ENCODE data around the gene SCGB2B2.
"Not testable (repeated sequence)": the region's sequence is repeated elsewhere in the genome, so short reads cannot be mapped to it uniquely, and the experiment has no call there.

The SCGB2B2 gene

DNA sequence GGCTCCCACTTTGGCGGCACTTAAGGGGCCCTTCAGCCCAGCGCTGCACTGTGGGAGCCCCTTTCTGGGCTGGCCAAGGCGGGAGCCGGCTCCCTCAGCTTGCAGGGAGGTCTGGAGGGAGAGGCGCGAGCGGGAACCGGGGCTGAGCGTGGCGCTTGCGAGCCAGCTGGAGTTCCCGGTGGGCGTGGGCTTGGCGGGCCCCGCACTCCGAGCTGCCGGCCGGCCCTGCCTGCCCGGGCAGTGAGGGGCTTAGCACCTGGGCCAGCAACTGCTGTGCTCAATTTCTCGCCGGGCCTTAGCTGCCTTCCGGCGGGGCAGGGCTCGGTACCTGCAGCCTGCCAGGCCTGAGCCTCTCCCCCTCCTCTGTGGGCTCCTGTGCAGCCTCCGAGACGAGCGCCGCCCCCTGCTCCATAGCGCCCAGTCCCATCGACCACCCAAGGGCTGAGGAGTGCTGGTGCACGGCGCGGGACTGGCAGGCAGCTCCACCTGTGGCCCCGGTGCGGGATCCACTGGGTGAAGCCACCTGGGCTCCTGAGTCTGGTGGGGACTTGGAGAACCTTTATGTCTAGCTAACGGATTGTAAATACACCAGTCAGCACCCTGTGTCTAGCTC lies 8.8 kb downstream of the SCGB2B2 start:
- DNase-seq, result not testable (repeated sequence)

DNA sequence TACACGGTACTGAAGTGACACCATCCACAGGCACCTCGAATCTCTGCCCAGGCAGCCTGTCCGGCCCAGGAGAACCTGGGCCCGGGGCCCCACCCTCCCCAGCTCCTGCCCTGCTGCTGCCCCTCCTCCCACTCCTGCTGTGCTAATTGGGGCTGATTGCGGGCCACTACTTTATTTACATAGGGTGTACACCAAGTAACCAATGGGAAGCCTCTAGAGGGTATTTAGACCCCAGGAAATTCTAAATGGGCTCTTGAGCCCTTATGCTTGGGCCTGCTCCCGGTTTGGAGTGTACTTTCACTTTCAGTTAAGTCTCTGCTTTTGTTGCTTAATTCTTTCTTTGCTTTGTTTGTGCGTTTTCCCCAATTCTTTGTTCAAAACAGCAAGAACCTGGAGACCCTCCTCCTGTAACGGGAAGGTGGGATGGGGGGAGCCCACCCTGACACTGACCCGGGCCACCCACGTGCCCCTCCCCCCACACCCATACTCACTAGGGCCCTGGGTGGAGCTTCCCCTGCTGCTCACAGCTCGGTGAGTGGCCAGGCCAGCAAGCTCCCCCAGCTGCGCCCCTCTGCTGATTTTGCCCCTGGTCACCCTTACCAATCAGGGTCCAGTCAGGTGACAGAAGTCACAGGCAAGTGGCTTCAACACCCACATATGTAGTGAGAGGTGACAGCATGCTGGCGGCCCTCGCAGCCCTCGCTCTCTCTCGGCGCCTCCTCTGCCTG lies 9.4 kb downstream of the SCGB2B2 start:
- DNase-seq, result no peak

DNA sequence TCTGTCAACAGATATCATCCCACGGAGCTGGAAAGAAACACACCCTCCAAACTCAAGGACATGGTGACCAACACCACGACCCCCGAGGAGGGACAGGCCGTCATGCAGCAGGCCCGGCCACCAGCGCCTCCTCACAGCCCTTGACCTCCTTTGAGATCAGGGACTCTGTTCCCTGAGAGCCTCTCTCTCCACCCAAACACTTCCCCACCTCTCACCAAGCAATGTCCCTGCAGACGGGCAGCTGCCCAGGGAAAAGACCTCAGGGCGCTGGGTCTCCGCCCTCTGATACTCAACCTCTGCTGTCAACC lies 10.0 kb downstream of the SCGB2B2 start:
- DNase-seq, result no peak

DNA sequence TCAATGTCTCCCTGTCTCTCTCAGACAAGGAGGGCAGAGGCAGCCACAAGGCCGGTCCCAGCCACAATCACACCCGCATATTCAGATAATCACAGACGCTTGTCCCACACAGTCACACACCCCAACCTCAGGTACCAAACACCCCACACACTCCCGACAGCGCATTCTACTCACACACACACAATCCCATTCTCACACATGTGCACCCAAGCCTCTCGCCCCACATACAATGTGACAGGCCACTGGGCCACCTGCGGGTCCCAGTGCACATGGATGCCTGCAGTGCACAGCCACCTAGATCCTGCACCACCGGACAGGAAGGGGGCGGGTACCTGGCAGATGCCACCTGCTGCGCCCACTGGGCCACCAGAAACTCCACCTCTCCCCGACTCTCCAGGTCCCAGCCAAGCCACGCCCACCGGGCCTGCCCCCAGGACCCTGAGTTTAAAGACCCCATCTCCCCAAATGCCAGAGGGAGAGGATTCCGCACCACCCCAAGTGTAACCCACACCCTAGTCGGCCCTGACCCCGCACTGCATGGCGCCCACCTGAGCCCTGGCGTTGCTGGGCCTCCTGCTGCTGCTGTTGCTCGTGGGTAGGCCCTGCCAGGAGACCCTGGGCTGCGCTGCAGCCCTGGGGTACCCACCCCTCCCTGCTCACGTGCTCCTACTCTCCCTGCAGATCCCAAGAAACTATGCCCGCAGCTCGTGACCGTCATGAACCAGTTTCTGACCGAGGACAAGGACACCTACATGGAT lies 10.6 kb downstream of the SCGB2B2 start:
- DNase-seq, result no peak

DNA sequence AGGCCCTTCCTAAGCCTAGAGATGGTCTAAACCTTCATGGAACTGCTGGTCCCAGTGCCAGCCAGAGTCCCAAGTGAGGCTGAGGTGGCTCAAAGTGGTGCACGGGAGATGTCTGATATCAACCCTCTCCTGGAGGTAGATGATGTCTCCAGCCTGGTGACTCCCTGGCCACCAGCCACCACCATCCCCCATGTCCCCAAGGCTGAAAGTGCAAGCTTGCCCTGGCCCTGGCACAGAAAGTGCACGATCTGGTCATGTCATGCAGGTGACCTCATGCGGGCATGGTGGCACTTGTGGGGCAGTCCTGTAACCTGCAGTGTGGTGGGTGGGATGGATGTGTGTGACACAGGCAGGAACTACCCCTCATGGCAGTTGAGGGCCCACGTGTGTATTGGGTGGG lies 11.7 kb downstream of the SCGB2B2 start:
- DNase-seq, result not testable (repeated sequence)

DNA sequence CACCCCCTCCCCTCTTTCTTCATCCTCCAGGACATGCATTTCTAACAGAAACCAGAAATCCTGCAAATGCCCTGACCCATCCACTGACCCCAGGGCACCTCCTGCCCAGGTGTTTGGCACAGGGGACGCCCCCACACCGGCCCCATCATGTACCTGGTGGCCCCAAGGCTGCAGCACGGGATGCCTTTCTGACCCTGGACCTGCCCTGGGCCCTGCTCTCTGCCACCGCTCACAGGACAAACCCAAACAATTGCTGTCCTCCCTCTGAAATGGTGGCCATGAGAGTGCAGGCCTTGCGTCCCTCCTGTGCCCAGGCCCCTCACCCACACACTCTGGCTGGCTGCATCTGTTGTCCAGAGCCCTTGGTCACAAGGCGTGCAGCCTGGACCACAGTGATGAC lies 12.1 kb downstream of the SCGB2B2 start:
- DNase-seq, result no peak

DNA sequence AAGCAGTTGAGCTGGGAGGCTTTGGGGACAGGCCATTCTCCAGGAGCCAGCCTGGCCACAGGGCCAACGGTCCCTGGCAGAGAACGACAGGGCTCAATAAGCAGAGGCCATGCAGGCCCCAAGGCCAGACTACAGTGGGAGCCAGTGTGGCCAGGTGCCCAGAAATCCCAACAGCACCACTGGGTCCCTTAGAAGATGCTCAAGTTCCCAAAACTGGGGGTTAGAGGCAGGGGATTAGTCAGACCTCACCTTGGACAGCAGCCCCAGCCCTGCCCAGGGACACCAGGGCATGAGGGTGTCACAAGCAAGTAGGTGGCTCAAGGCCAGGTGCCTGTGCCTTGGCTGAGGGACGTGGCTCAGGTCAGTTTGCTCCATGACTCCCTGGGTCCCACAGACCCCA lies 12.8 kb downstream of the SCGB2B2 start:
- no peak for DNase-seq

DNA sequence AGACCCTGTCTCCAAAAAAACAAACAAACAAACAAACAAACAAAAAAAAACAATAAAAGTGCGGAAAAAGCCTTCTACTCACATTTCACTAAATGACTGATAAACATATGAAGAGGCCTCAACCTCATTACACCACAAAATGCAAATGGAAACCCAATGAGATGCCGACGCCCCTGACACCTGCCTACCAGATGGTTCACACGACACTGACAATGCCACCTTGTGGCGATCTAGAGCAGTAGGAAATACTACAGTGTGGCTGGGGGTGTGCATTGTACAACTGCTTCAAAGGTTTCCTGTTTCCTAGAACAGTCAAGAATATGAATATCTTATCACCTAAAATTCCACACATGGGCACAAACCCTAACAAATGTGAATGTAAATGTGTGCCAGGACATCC lies 14.0 kb downstream of the SCGB2B2 start:
- DNase-seq, result no peak

DNA sequence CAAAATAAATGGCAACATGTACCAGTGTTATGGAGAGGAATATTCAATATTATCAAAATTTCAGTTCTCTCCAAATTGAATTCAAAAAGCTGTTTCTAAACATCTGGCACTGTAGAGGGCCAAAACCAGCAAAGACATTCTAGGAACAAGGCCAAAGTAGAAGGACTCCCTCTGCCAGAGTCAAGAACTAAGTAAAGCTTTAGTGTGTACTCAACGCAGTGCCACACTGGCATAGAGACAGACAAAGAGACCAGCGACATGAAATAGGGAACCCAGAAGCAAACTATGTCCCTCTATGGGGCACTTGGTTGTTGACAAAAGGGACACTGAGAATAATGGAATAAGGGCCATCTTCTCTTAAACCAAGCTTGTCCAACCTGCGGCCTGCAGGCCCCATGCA lies 15.6 kb downstream of the SCGB2B2 start:
- DNase-seq, result no peak

DNA sequence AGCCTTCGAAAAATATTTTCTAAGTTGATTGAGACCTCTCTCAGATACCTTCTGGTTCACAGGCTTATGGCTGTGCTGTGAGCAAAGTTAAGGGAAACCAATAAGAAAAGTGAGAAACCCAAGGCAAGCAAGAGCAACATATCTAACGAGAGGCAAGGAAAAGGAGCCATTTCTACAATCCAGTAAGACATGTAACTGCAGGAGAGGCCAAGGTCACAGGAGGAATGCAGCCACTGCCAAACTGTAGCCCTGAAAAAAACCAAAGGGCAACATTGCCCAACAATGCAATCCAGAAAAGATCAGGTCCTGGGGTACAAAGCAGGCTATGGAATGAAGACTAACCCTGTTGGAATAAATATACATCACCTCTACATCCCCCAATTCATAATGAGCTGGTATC lies 21.3 kb downstream of the SCGB2B2 start:
- no peak for DNase-seq

DNA sequence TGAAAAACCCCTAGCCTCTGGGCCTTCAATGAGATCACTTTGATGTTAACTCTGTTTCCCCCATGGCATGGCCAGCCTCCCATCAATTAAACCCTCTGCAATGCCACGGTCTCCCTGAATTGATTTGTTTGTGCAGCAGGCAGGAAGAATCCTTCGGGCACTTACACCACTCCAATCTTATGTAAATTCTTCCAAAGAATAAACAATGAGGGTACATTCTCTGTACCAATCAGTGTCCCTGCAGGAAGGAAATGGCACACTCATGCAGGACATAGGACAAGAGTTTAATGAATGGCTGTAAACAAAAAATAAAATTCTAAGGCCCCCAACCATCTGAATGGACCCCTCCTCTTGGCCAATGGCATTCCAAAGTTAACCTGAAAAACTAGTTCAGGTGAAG lies 22.2 kb downstream of the SCGB2B2 start:
- no peak for DNase-seq

DNA sequence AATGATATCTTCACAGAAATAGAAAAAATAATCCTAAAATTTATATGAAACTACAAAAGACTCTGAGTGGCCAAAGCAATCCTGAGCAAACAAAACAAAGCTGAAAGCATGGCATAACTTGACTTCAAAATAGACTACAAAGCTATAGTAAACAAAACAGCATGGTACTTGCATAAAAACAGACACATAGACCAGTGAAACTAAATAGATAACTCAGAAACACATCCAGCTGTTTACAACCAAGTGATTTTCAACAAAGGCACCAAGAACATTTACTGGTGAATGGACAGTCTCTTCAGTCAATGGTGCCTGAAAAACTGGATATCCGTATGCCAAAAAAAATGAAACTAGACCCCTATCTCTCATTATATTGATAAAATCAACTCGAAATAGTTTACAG lies 25.2 kb downstream of the SCGB2B2 start:
- no peak for DNase-seq

DNA sequence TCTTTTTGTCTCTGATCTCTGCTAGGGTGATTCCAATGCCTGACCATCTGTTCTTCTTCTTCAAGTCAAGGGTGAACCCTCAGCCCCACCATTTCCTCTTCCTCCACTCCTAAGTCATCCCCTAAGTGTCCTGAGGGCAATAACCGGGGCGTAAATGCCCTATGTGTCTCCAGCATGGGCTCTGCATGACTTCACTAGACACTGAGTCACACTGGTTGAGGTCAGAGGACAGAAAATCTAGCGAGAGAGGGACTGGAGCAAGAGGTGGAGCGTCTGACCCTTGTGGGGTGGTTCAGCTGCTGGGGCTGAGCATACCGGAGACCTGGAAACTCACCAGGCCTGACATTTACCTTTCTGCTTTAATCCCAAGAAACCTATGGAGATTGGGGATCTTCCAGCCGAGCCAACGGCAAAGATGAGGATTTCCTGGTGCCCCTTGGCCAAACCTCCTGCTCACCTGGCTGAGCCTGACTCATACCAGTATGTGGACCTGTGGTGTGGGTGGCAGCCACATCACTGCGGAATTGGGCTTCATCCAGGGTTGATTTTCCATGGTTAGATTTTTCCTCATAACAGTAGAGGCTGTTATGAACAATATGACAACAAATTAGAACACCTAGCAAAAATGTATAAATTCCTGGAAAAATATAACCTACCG lies 26.9 kb downstream of the SCGB2B2 start:
- no peak for DNase-seq

DNA sequence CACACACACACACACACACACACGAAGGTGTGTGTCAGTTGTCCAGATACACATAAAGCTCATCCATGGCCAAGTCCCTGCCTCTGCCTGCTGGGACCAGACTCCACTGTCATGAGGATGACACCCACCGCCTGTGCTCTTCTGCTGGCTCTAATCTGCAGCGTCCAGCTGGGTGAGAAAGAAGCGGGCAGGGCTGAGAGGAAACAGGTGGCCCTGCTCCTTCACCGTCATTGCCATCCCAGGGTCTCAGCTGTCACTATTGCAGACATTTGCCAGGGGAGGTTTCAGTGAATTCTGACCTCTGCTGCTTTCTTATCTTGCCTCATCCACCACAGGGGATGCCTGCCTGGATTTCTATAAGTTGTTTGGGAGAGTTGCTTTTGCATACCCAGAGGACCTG lies 31.4 kb downstream of the SCGB2B2 start:
- no peak for DNase-seq

DNA sequence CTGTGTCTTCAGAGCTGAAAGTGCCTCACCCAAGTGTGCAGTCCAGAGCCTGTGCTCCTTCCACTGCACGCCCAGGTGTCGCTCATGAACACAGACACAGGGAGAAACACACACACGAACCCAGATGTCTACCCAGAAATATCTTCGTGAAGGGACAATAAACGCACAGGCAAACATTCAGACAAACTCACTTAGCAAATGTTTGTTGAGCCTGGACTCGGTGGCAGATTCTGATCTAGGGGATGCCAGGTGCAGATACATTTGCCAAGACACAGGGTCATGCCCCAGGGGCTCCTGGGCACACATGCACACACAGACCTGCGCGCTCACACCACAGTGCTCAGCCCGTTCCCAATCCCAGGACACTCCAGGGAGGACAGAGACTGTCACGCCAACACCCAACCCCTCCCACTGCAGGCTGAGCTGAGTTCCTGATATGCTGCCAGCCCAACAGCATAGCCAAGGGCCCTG lies 31.9 kb downstream of the SCGB2B2 start:
- DNase-seq, result no peak

DNA sequence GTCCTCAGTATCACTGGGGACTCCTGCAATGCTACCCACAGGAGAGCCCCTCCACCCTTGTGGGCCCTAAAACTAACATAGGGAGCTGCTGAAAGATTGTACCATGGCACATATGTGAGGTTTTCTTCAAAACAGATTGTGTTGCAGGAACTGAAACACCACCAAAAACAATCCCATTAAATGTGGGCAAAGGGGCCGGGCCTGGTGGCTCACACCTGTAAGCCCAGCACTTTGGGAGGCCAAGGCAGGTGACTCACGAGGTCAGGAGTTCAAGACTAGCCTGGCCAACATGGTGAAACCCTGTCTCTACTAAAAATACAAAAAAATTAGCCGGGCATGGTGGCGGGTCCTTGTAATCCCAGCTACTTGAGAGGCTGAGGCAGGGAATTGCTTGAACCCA lies 34.7 kb downstream of the SCGB2B2 start:
- DNase-seq, result no peak

DNA sequence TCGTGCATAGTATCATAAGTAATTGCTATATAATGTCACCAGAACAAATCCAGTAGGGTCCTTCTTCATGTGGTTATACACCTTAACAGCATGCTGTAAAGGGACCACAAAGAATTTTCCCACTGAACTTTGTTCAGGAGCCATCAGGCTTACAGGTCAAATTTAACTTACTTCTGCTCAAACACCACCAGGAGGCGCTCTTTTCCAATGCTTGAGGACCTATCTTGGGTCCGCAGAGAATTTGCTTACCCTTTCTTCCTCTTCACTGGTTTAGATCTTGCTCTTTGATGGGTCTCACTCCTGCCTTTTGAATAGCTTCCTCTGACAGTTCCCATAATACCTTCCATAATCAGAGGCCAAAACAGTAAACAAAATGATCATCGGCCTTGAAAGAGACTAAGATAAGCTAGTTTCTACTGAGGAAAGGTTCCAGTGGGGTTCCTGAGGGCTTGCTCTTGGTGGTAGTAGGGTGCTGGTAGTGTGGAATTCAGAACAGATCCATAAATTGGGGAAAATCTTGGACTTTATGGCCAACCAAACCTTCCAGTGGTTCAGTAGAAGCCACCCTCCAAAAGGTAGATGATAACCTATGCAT lies 37.4 kb downstream of the SCGB2B2 start:
- peak; percentile 6 to 18 for DNase-seq

DNA sequence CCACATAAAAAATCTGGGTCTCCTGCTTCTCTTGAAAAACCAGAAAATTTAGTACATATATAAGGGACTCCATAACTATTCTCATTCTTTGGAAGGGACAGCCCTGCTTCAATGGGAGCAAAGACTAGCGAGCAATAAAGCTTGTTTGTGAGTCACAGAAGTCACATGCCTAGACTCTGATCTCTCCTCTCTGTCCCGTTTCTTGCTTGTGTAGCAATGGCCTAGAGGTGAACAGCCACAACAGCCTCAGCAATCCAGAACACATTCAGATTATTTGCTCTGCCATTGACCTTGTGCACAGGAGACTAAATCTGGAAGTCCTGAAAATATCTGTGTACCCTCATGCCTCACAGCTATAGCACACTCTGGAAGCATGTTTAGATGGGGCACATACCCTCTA lies 43.2 kb downstream of the SCGB2B2 start:
- DNase-seq, result no peak
